Stimulated activated CD4-positive, alpha-beta T cell treated with anti-CD3 and anti-CD28 coated beads, Interleukin-4, amount 100 ng/mL, for 24 hours (primary cell): ENCODE results near the gene TMPO.
A peak's percentile ranks its signal among the peaks of the same experiment; 100 is the strongest.
"Not testable (repeated sequence)": the region's sequence is repeated elsewhere in the genome, so short reads cannot be mapped to it uniquely, and the experiment has no call there.

Experiments
- DNase-seq: peaks from one replicate; pipeline ENCODE4 v3.0.0-alpha.2; 2020

The TMPO gene

GRCh38 chr12:98579835-98580234 lies 64.4 kb downstream of the TMPO start:
- no peak for DNase-seq

GRCh38 chr12:98580695-98581094 lies 65.3 kb downstream of the TMPO start:
- no peak for DNase-seq

- no peak for DNase-seq
These were observed 65.7 kb downstream of the TMPO start for GRCh38 chr12:98581101-98581500.

- DNase-seq, result no peak
These were observed 66.7 kb downstream of the TMPO start for GRCh38 chr12:98582093-98582492.

- DNase-seq, result no peak
These were observed 71.7 kb downstream of the TMPO start for GRCh38 chr12:98587084-98587483.

GRCh38 chr12:98591209-98591608 lies 75.8 kb downstream of the TMPO start:
- DNase-seq, result no peak

GRCh38 chr12:98592825-98593322 lies 77.5 kb downstream of the TMPO start:
- DNase-seq, result peak; percentile 14

- peak; percentile 94 for DNase-seq
These were observed 78.1 kb downstream of the TMPO start, which contains the start of gene SLC25A3 for GRCh38 chr12:98593351-98594049. Gene SLC25A3 (plus strand): TSS chr12:98593686. CDS start chr12:98593979, 293 bp downstream.

- DNase-seq, result no peak
These were observed 78.9 kb downstream of the TMPO start for GRCh38 chr12:98594050-98594835.

GRCh38 chr12:98595243-98595988 lies 80.0 kb downstream of the TMPO start:
- DNase-seq, result peak; percentile 14

- not testable (repeated sequence) for DNase-seq
These were observed 81.9 kb downstream of the TMPO start for GRCh38 chr12:98597313-98597712.
